GM13976 (cell line): ENCODE measurements around the gene VCL.
A peak's percentile ranks its signal among the peaks of the same experiment; 100 is the strongest.

Source experiments
- DNase-seq: peaks from one replicate; pipeline ENCODE4 v3.0.0; 2012; ENCODE audit warnings: low spot score
- in situ Hi-C: fragments of 300-500 bp; cut with MboI; formaldehyde crosslinking; loops from one replicate; pipeline ENCODE4 v1.12.0; 2022; ENCODE audit warnings: low sequenced_read_pairs, mixed read lengths, inconsistent platforms; ENCODE audit not compliant: unreplicated experiment
- TF ChIP-seq, protein P1 (sequence below): IDR thresholded peaks from 2 replicates; pipeline ENCODE4 v1.5.1; 2012; ENCODE audit warnings: borderline replicate concordance, mild to moderate bottlenecking; ENCODE audit not compliant: insufficient read depth; ENCODE audit errors: extremely low read depth, missing control alignments, control extremely low read depth

The VCL gene

GRCh38 chr10:74110120-74110519 is 112.2 kb downstream of the VCL start:
- TF ChIP-seq, protein P1, sequence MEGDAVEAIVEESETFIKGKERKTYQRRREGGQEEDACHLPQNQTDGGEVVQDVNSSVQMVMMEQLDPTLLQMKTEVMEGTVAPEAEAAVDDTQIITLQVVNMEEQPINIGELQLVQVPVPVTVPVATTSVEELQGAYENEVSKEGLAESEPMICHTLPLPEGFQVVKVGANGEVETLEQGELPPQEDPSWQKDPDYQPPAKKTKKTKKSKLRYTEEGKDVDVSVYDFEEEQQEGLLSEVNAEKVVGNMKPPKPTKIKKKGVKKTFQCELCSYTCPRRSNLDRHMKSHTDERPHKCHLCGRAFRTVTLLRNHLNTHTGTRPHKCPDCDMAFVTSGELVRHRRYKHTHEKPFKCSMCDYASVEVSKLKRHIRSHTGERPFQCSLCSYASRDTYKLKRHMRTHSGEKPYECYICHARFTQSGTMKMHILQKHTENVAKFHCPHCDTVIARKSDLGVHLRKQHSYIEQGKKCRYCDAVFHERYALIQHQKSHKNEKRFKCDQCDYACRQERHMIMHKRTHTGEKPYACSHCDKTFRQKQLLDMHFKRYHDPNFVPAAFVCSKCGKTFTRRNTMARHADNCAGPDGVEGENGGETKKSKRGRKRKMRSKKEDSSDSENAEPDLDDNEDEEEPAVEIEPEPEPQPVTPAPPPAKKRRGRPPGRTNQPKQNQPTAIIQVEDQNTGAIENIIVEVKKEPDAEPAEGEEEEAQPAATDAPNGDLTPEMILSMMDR, result no peak
- DNase-seq, result no peak
- in situ Hi-C loops, result no loop called here

GRCh38 chr10:74111799-74112198 is 113.9 kb downstream of the VCL start:
- TF ChIP-seq, protein P1, result no peak
- in situ Hi-C loops, result no loop called here
- DNase-seq, result no peak

GRCh38 chr10:74113546-74113945 is 115.6 kb downstream of the VCL start:
- TF ChIP-seq, protein P1, result no peak
- DNase-seq, result no peak
- in situ Hi-C loops, result no loop called here

- no peak for DNase-seq
- TF ChIP-seq, protein P1, result no peak
- in situ Hi-C loops, result no loop called here
These were observed 116.1 kb downstream of the VCL start for GRCh38 chr10:74114041-74114448.

GRCh38 chr10:74117738-74118137 is 119.8 kb downstream of the VCL start:
- TF ChIP-seq, protein P1, result no peak
- in situ Hi-C loops, result no loop called here
- peak; percentile 44 for DNase-seq

DNA sequence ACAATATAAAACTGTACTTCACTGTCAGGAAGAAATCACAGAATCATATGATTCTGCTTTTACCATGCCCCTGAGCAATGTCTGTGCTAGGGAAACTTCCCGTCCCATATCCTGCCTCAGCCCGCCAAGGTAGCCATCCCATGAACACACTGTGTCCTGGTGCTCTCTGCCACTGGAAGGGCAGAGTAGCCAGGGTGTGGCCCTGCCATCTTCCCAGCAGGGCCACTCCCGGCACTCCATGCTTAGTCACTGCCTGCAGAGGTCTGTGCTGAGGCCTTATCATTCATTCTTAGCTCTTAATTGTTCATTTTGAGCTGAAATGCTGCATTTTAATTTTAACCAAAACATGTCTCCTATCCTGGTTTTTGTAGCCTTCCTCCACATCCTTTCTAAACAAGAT is 120.9 kb downstream of the VCL start:
- TF ChIP-seq, protein P1, result no peak
- in situ Hi-C loops, result no loop called here
- no peak for DNase-seq

GRCh38 chr10:74120911-74121310 is 123.0 kb downstream of the VCL start:
- in situ Hi-C loops, result no loop called here
- no peak for DNase-seq
- TF ChIP-seq, protein P1, result no peak
